Fibroblast of lung (primary cell): Measurements from ENCODE around the gene DDT.

ENCODE experiments used
- EZH2 ChIP-seq: IDR thresholded peaks from 2 replicates; pipeline ENCODE4 v1.5.1; 2012; ENCODE audit warnings: low read length, control low read depth, mild to moderate bottlenecking; ENCODE audit errors: missing control alignments
- TF ChIP-seq, protein P1 (sequence below), 2 donors: IDR thresholded peaks in 1 of 2; conservative IDR thresholded peaks in 1 of 2; 1 replicate in 1 of 2; 2 replicates in 1 of 2; pipeline ENCODE4 v1.5.1; 2011 to 2012; ENCODE audit warnings: low read length in 2 of 2, control low read depth in 1 of 2, inconsistent platforms in 1 of 2, low read depth in 1 of 2, mild to moderate bottlenecking in 1 of 2

DNA sequence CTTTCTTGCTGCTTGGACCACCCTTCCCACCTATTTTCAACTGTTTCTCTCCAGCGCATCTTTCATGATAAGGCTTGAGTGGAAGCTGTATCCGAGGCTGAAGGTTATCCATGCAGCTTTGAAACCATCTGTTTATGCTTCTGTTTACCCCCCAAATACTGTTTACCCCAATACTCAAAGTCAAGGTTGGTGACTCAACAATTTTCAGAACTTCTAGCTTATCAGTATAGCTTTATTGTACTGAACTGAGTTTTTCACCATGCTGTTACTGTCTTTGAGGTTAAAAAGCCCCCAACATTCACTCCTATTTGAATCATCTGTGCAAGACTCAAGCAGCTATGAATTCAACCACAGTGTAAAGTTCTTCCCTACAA is 35.8 kb upstream of the DDT start:
- no peak for TF ChIP-seq EZH2
- TF ChIP-seq, protein P1, sequence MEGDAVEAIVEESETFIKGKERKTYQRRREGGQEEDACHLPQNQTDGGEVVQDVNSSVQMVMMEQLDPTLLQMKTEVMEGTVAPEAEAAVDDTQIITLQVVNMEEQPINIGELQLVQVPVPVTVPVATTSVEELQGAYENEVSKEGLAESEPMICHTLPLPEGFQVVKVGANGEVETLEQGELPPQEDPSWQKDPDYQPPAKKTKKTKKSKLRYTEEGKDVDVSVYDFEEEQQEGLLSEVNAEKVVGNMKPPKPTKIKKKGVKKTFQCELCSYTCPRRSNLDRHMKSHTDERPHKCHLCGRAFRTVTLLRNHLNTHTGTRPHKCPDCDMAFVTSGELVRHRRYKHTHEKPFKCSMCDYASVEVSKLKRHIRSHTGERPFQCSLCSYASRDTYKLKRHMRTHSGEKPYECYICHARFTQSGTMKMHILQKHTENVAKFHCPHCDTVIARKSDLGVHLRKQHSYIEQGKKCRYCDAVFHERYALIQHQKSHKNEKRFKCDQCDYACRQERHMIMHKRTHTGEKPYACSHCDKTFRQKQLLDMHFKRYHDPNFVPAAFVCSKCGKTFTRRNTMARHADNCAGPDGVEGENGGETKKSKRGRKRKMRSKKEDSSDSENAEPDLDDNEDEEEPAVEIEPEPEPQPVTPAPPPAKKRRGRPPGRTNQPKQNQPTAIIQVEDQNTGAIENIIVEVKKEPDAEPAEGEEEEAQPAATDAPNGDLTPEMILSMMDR (conservative IDR thresholded peaks at IDR 0.05 in 1 of 2, IDR thresholded peaks at IDR 0.05 in 1 of 2; ENCODE audit: low read depth in 1 of 2, low read length in 2 of 2): no peak
